Gastroesophageal sphincter (tissue), 4 donors: ENCODE results near the gene ARRB1. TPM values are rescaled to one million over a fixed set of nuclear protein-coding genes. Genes with fewer than 3 reads are reported as not detected.

ENCODE experiments used
- ATAC-seq: fragments of 150-250 bp; one replicate; pipeline ENCODE4 v1.9.1; 2016; ENCODE audit warnings: mild to moderate bottlenecking, moderate library complexity
- H3K27ac ChIP-seq, 4 donors: fragments of 200-600 bp; sonication (generic) in 3 of 4; 1 replicate in 3 of 4; 2 replicates in 1 of 4; pipeline ENCODE4 v1.5.1; 2016 to 2019
- H3K27me3 ChIP-seq: fragments of 200-600 bp; sonication (generic); one replicate; pipeline ENCODE4 v1.5.1; 2019
- H3K36me3 ChIP-seq, 2 donors: fragments of 200-600 bp; sonication (generic); one replicate each; pipeline ENCODE4 v1.5.1; 2019; ENCODE audit warnings: control low read depth in 1 of 2
- H3K4me1 ChIP-seq, 3 donors: fragments of 200-600 bp; sonication (generic); 1 replicate in 2 of 3; 2 replicates in 1 of 3; pipeline ENCODE4 v1.5.1; 2016 to 2019; ENCODE audit warnings: control low read depth in 2 of 3
- H3K4me3 ChIP-seq, 2 donors: fragments of 200-600 bp; sonication (generic); one replicate each; pipeline ENCODE4 v1.5.1; 2019; ENCODE audit warnings: mild to moderate bottlenecking in 1 of 2, moderate library complexity in 1 of 2
- H3K9me3 ChIP-seq, 3 donors: fragments of 200-600 bp; sonication (generic); one replicate each; pipeline ENCODE4 v1.5.1; 2017 to 2019; ENCODE audit warnings: control low read depth in 2 of 3
- CTCF ChIP-seq, 4 experiments: fragments of 200-600 bp in 2 of 4; fragments of 450-650 bp in 2 of 4; sonication (generic) in 1 of 4; IDR thresholded peaks; one replicate each; pipeline ENCODE4 v1.5.1; 2017 to 2019; ENCODE audit warnings: antibody characterized with exemption in 4 of 4, mild to moderate bottlenecking in 2 of 4, moderate library complexity in 2 of 4
- EP300 ChIP-seq: sonication (generic); formaldehyde crosslinking; IDR thresholded peaks from one replicate; pipeline ENCODE4 v1.6.1; 2017; ENCODE audit warnings: antibody characterized with exemption, mild to moderate bottlenecking
- POLR2A ChIP-seq, 2 donors: fragments of 450-650 bp; IDR thresholded peaks; one replicate each; pipeline ENCODE4 v1.6.1; 2017; ENCODE audit warnings: antibody characterized with exemption in 2 of 2, mild to moderate bottlenecking in 2 of 2, moderate library complexity in 1 of 2
- POLR2AphosphoS5 ChIP-seq: sonication (generic); formaldehyde crosslinking; IDR thresholded peaks from one replicate; pipeline ENCODE4 v1.6.1; 2017; ENCODE audit warnings: antibody characterized with exemption
- WGBS, 2 donors: methylation state at CpG; one replicate each; pipeline ENCODE4 v1.1.5; 2018; ENCODE audit warnings: low coverage in 1 of 2; 5-methylcytosine and 5-hydroxymethylcytosine counted together
- total RNA-seq, 4 donors: library from RNA; depleted of rRNA; stranded (reverse); fragments of >200 nt; gene quantifications; one replicate each; pipeline ENCODE4 v1.1.0, GENCODE V29; 2016

The ARRB1 gene
- total RNA-seq, 4 donors from 2014 or later: 72.3 to 120 (median 93.0) TPM

GRCh38 chr11:75350122-75350742 lies 1.2 kb downstream of the ARRB1 start:
- ATAC-seq: no peak
- no peaks in the 10 kb centered on the region for H3K27me3 ChIP-seq
- H3K27ac ChIP-seq: peak overlapping the region; percentile 90 to 98 (median 95)
- H3K4me3 ChIP-seq: peak overlapping the region; percentile 93 to 94
- H3K4me1 ChIP-seq: peaks cover 8 to 73% (median 49%) of the 10 kb centered on the region in 3 donors
- 15% methylated on average over 7 of the region's 9 CpGs; no CpG with 5 or more reads in 1 of the 2 donors for WGBS, 2 donors
- TF ChIP-seq EP300: no peak
- no peak for TF ChIP-seq POLR2AphosphoS5
- no peak for TF ChIP-seq POLR2A (IDR thresholded peaks at IDR 0.05)
- no peak for TF ChIP-seq CTCF (IDR thresholded peaks at IDR 0.05)
- H3K36me3 ChIP-seq: no peaks in the 10 kb centered on the region
- no peaks in the 10 kb centered on the region for H3K9me3 ChIP-seq

- Histone ChIP-seq H3K4me3 (peak overlapping the region; percentile 93 to 94), H3K27me3 (no peaks in the 10 kb centered on the region), H3K4me1 (peaks cover 8 to 79% (median 56%) of the 10 kb centered on the region in 3 donors), H3K9me3 (no peaks in the 10 kb centered on the region), H3K27ac (peak overlapping the region; percentile 90 to 98 (median 95)), H3K36me3 (no peaks in the 10 kb centered on the region)
- no peak for TF ChIP-seq POLR2A (IDR thresholded peaks at IDR 0.05)
- no peak for TF ChIP-seq CTCF (IDR thresholded peaks at IDR 0.05)
- TF ChIP-seq EP300: no peak
- TF ChIP-seq POLR2AphosphoS5: no peak
- WGBS, 2 donors: 70 to 80% methylated on average over 1 to 2 of the region's 4 CpGs
- ATAC-seq: no peak
Observed at GRCh38 chr11:75349521-75350116, 1.8 kb downstream of the ARRB1 start.

- peak; percentile 37 for ATAC-seq
- H3K9me3 ChIP-seq: no peaks in the 10 kb centered on the region
- no peak for TF ChIP-seq EP300
- peak; percentile 72 for TF ChIP-seq POLR2AphosphoS5
- TF ChIP-seq POLR2A (IDR thresholded peaks at IDR 0.05): no peak
- H3K27ac ChIP-seq: peak overlapping the region; percentile 52 to 98 (median 93)
- 15 to 18% methylated on average over 6 to 7 of the region's 8 CpGs for WGBS, 2 donors
- no peaks in the 10 kb centered on the region for H3K27me3 ChIP-seq
- H3K4me1 ChIP-seq: peaks cover 8 to 91% (median 70%) of the 10 kb centered on the region in 3 donors
- no peak overlapping the region for H3K4me3 ChIP-seq
- no peaks in the 10 kb centered on the region for H3K36me3 ChIP-seq
Observed at GRCh38 chr11:75347781-75348566, 3.5 kb downstream of the ARRB1 start.

GRCh38 chr11:75346912-75347647 lies 4.4 kb downstream of the ARRB1 start:
- Histone ChIP-seq H3K9me3 (no peaks in the 10 kb centered on the region), H3K27me3 (no peaks in the 10 kb centered on the region), H3K36me3 (no peaks in the 10 kb centered on the region), H3K27ac (peak overlapping the region; percentile 52 to 98 (median 93)), H3K4me3 (no peak overlapping the region), H3K4me1 (peaks cover 11 to 91% (median 77%) of the 10 kb centered on the region in 3 donors)
- 29% methylated on average over 5 of the region's 11 CpGs; no CpG with 5 or more reads in 1 of the 2 donors for WGBS, 2 donors
- ATAC-seq: no peak
- TF ChIP-seq POLR2AphosphoS5: no peak
- no peak for TF ChIP-seq CTCF (IDR thresholded peaks at IDR 0.05)
- no peak for TF ChIP-seq EP300
- TF ChIP-seq POLR2A (IDR thresholded peaks at IDR 0.05): no peak

- WGBS, 2 donors: 81 to 100% methylated on average over 1 to 3 of the region's 4 CpGs
- no peak overlapping the region for H3K4me3 ChIP-seq
- H3K4me1 ChIP-seq: peaks cover 17 to 96% (median 82%) of the 10 kb centered on the region in 3 donors
- ATAC-seq: no peak
- no peaks in the 10 kb centered on the region for H3K9me3 ChIP-seq
- H3K27me3 ChIP-seq: no peaks in the 10 kb centered on the region
- no peaks in the 10 kb centered on the region for H3K36me3 ChIP-seq
- H3K27ac ChIP-seq: peak overlapping the region in 3 of 4 donors; percentile 90 to 98 (median 96)
- TF ChIP-seq POLR2AphosphoS5: no peak
- no peak for TF ChIP-seq POLR2A (IDR thresholded peaks at IDR 0.05)
- no peak for TF ChIP-seq CTCF (IDR thresholded peaks at IDR 0.05)
Observed at GRCh38 chr11:75346296-75346695, 5.2 kb downstream of the ARRB1 start.
